ENCODE data around the gene KRTAP13-1.
A peak's percentile ranks its signal among the peaks of the same experiment; 100 is the strongest.

KRTAP13-1 gene

DNA sequence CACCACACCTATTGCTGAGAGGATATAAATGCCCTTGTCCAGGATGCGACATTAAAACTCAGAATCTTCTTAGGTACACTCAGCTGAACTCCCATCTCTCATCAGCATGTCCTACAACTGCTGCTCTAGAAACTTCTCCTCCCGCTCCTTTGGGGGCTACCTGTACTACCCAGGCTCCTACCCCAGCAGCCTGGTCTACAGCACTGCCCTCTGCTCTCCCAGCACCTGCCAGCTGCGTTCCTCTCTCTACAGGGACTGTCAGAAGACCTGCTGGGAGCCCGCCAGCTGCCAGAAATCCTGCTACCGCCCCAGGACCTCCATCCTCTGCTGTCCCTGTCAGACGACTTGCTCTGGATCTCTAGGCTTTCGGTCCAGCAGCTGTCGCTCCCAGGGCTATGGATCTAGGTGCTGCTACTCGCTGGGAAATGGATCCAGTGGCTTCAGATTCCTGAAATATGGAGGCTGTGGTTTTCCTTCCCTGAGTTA is 34.4 kb downstream of the KRTAP13-1 start, which contains the start of gene KRTAP13-4:
Gene KRTAP13-4, plus strand, starts transcription at position 51 of the 486 bp plus-strand sequence. Its CDS starts 56 bp downstream, at position 107.
- H3K9me3 ChIP-seq = no peaks in the 10 kb centered on the region; the same call in 1 of the 2 replicates
- DNase-seq (ENCODE audit: low spot score in 2 of 2) = no peak
- in situ Hi-C loops (cut with MboI; ENCODE audit: low sequenced_read_pairs) = no loop called here

DNA sequence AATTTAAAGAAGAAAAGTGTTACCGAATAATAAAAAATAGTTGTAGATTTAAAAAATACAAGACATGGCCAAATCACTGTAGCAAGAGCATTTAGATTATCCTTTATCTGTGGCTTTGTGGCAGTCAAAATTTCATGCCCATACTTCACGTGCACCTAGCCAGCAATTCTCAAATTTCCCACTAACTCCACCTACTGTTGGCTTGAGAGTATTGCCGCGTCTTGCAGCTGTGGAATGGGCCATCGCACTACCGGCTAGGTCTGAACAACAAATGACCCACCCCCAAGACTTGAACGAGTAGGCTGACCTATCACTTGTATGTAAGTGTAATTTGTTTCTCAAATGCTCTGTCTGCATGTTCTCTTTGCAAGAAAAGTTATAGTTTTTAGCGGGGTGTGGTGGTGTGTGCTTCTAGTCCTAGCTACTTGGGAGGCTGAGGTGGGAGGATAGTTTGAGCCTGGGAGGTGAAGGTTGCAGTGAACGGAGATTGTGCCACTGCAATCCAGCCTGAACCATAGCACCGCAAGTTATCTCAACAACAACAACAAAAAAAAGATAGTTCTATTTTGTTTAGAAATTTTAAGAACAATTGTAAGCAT is 38.3 kb downstream of the KRTAP13-1 start:
- H3K36me3 ChIP-seq (replicated peaks) = no peaks in the 10 kb centered on the region
- H3K4me1 ChIP-seq = no peaks in the 10 kb centered on the region
- in situ Hi-C loops (cut with MboI; ENCODE audit: low sequenced_read_pairs) = no loop called here
- no peaks in the 10 kb centered on the region for H3K27me3 ChIP-seq (ENCODE audit: low read depth)
- no peak overlapping the region for H3K4me3 ChIP-seq
- no peaks in the 10 kb centered on the region; the same call in 1 of the 2 replicates for H3K9me3 ChIP-seq
- DNase-seq (ENCODE audit: low spot score in 2 of 2) = peak in 1 of 2 experiments; percentile 9

More for the DNA sequence above, 34.4 kb downstream of the KRTAP13-1 start, which contains the start of gene KRTAP13-4:
- no peaks in the 10 kb centered on the region for H3K4me1 ChIP-seq
- H3K4me3 ChIP-seq = no peak within 1 kb of the TSS
- no peaks in the 10 kb centered on the region for H3K36me3 ChIP-seq (replicated peaks)
- H3K27me3 ChIP-seq (ENCODE audit: low read depth) = no peaks in the 10 kb centered on the region

DNA sequence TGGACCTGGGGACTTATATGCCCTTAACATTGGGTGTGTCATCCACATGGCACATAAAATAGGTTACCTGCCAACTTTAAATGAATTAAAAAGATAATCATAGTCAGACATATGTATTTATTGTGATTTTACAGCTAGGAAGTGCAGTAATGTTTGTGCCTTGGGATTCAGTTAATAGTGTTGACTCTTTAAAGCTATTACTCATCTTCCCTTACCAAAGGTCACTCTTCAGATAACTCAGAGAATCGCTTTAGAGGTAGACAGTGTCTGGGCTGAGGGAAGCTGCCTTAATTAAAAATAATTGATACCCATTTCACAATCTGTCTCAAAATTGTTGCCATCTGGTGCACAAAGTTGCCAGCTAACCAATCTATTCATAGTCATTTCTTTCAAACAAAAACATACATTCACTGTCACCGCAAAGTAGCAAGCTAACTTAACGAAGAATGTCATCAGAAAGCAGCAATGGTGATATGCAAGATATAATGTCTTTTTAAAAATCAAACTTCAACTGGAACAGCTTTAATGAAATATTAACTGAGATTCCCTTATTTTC is 41.3 kb downstream of the KRTAP13-1 start:
- in situ Hi-C loops (cut with MboI; ENCODE audit: low sequenced_read_pairs) = no loop called here
- H3K27me3 ChIP-seq (ENCODE audit: low read depth) = no peaks in the 10 kb centered on the region
- no peak for DNase-seq (ENCODE audit: low spot score in 2 of 2)
- no peaks in the 10 kb centered on the region for H3K36me3 ChIP-seq (replicated peaks)
- no peaks in the 10 kb centered on the region; the same call in 1 of the 2 replicates for H3K9me3 ChIP-seq
- no peak overlapping the region for H3K4me3 ChIP-seq
- H3K4me1 ChIP-seq = no peaks in the 10 kb centered on the region

DNA sequence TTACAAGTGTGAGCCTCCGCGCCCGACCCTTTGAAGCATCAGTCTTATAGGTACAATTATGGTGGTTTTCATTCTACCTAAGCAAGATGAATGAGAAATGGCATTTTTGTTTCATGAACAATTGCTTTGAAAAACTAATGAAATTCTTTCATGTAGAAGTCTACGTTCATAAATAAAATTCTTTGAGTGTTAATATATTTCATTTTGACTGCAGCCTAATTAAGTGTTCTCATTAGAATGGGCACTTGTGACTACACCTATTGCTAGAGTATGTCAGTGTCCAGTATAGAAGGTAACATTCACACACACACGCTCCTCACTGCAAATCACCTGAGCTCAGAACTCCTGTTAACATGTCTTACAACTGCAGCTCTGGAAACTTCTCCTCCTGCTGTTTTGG is 44.1 kb downstream of the KRTAP13-1 start, which contains the start of gene KRTAP15-1:
Gene KRTAP15-1, plus strand, starts transcription at position 301 of the 400 bp plus-strand sequence. Its CDS starts 53 bp downstream, at position 354.
- no peaks in the 10 kb centered on the region for H3K4me1 ChIP-seq
- H3K36me3 ChIP-seq (replicated peaks) = no peaks in the 10 kb centered on the region
- H3K27me3 ChIP-seq (ENCODE audit: low read depth) = no peaks in the 10 kb centered on the region
- no peak for DNase-seq (ENCODE audit: low spot score in 2 of 2)
- H3K4me3 ChIP-seq = no peak within 1 kb of the TSS
- in situ Hi-C loops (cut with MboI; ENCODE audit: low sequenced_read_pairs) = no loop called here
- no peaks in the 10 kb centered on the region; the same call in 1 of the 2 replicates for H3K9me3 ChIP-seq

DNA sequence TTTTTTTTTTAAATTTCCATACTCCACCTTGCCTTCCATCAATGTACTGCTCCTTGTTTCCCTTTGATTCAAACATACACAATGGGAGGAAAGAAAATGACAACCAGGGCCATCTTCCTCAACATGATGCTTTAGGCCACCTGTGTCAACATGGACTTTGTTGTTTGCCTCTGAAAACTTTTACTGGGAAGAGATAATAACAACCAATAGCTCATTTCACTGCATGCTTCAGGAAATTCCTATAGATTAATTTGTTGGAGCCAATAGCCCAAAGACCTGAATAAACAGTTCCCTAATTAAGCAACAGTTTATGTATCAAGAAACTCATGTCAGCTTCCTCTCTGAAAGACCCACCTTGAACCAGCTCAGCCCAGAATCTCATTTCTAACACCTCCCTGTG is 47.4 kb downstream of the KRTAP13-1 start:
- H3K36me3 ChIP-seq (replicated peaks) = no peaks in the 10 kb centered on the region
- in situ Hi-C loops (cut with MboI; ENCODE audit: low sequenced_read_pairs) = no loop called here
- no peaks in the 10 kb centered on the region for H3K4me1 ChIP-seq
- H3K27me3 ChIP-seq (ENCODE audit: low read depth) = no peaks in the 10 kb centered on the region
- H3K9me3 ChIP-seq = no peaks in the 10 kb centered on the region
- DNase-seq (ENCODE audit: low spot score in 2 of 2) = no peak
- no peak overlapping the region for H3K4me3 ChIP-seq

DNA sequence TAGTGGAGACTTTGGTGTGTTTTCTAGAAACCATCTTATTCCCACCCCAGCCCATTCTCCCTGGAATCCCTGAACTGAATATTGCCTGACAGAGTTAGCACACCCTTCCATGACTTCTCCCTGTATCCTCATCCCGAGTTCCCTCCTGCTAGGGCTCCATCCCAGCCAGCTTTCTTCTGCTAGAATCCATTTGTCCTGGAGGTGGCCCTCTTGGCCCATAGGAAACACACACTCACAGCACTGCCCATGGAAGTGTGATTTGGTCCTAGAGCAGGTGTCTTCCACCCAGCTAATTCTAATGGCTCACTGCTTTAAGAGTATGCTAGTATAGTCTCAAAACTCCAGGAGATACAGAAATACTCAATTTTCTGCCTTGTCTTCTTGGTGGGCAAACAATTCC is 48.4 kb downstream of the KRTAP13-1 start:
- Histone ChIP-seq H3K9me3 (no peaks in the 10 kb centered on the region), H3K27me3 (ENCODE audit: low read depth) (no peaks in the 10 kb centered on the region), H3K4me3 (no peak overlapping the region), H3K4me1 (no peaks in the 10 kb centered on the region), H3K36me3 (replicated peaks) (no peaks in the 10 kb centered on the region)
- in situ Hi-C loops (cut with MboI; ENCODE audit: low sequenced_read_pairs) = no loop called here
- no peak for DNase-seq (ENCODE audit: low spot score in 2 of 2)

Data from HAP-1 (cell line).